ENCODE results near the gene THBS2.

Gene THBS2

DNA sequence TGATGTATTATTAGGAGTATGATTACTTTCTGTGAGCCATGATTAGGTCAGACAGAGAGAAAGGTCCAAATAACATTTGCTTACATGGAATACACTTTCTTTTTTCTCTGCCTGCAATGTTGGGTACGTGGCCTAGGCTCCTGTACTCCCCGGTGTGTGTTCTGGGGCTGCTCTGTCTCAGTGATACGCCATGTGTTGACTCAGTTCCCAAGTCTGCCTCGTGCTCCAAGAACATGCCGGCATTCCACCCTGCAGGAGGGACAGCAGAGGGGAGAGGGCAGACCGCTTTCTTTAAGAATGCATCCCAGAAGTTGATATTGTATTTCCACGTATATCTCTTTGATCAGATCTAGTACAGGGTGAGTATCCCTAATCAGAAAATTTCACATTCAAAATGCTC lies 33.3 kb upstream of the THBS2 start:
- TF ChIP-seq GATA2 (IDR thresholded peaks at IDR 0.05; ENCODE audit: low read depth, low read length) = no peak
- TF ChIP-seq GATA3 (IDR thresholded peaks at IDR 0.05; ENCODE audit: low read depth, low read length) = no peak

DNA sequence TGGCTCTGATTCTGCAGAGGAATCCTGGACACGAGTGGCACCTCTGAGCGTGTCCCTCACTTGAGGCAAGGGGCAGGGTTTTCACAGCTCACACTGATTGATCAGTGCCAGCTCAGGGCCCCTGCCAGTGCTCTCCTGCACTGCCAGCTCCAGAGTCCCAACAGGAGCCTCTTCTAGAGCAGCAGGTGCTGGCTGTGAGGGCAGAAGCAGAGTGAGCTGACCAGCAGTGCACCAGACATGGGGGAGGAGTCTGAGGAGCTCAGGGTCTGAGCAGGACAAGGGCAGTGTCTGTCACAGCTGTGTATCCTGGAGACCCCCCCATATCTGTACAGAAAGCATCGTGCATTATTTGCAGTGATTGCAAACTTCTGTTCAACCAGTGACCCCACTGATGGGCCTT lies 31.5 kb upstream of the THBS2 start:
- TF ChIP-seq GATA2 (IDR thresholded peaks at IDR 0.05; ENCODE audit: low read depth, low read length) (no peak), GATA3 (IDR thresholded peaks at IDR 0.05; ENCODE audit: low read depth, low read length) (no peak)

DNA sequence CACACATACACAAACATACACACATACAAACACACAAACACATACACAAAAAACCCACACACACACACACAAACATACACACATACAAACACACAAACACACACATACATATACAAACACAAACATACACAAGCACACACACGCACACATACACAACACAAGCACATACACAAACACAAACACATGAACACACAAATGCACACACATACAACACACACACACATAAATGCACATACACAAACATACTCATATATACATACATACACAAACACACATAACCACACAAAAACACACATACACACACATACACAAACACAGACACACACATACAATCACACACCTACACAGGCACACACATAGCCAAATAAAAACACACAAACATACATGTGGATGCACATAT lies 30.3 kb upstream of the THBS2 start:
- no peak for TF ChIP-seq GATA3 (IDR thresholded peaks at IDR 0.05; ENCODE audit: low read depth, low read length)
- no peak for TF ChIP-seq GATA2 (IDR thresholded peaks at IDR 0.05; ENCODE audit: low read depth, low read length)

DNA sequence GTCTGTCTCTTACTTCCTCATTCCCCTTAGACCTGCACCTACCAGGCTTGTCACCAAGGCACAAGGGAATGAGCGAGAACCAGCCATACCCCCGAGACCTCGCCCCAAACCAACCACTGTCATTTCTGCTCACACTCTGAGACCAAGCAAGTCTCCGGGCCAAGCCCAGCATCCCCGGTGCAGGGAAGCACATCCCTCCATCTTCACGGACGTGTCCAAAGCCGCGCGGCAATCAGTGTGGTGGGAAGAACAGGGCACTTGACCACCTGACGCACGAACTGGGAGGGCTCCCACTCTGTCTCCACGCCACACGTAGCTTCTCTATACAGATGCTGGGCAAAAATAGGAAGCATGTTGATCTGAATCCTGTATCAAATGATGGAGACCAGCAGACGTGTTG lies 28.4 kb upstream of the THBS2 start:
- TF ChIP-seq GATA3 (IDR thresholded peaks at IDR 0.05; ENCODE audit: low read depth, low read length) (no peak), GATA2 (IDR thresholded peaks at IDR 0.05; ENCODE audit: low read depth, low read length) (no peak)

DNA sequence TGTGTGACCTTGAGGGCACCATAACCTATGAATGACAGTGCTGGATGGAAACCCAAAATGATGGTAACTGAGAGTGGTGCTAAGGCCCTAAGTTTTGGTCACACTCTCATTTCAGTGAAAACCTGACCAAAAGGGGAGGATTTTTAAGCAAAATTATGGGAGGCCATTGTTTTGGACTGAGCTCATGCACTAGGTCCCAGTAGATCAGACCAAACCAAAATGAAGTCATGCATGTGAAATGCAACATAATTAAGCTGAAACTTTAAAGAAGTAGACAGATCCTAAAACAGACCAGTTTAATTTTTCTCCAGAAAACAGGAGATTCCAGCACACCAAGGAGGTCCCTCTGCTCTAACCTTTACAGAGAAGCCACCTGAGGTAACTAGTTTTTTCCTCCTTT lies 24.0 kb upstream of the THBS2 start:
- TF ChIP-seq GATA3 (IDR thresholded peaks at IDR 0.05; ENCODE audit: low read depth, low read length) (no peak), GATA2 (IDR thresholded peaks at IDR 0.05; ENCODE audit: low read depth, low read length) (no peak)

DNA sequence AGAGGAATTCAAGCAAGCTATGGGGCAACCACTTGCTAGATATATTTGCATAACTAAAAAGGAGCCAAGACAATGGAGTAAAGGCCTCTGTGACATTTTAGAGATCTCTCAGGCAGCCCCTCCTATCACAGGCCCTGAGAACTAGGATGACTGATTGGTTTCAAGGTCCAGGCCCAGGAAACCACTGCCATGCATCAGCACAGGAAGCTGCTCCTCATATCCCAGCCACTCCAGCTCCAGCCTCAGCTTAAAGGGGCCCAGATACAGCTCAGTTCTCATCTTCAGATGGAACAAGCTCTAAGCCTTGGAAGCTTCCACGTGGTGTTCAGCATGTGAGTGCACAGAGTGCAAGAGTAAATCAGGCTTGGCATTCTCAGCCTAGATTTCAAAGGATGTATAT lies 21.1 kb upstream of the THBS2 start:
- no peak for TF ChIP-seq GATA2 (IDR thresholded peaks at IDR 0.05; ENCODE audit: low read depth, low read length)
- no peak for TF ChIP-seq GATA3 (IDR thresholded peaks at IDR 0.05; ENCODE audit: low read depth, low read length)

DNA sequence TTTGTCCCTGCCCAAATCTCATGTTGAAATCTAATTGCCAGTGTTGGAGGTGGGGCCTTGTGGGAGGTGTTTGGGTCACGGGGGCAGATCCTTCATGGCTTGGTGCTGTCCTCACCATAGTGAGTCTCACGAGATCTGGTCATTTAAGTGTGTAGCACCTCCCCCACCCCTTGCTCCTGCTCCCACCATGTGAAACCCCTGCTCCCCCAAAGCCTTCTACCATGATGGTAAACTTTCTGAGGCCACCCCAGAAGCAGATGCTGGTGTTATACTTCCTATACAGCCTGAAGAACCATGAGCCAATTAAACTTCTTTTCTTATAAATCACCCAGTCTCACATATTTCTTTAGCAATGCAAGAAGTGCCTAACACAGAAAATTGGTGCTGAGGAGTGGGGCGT lies 19.9 kb upstream of the THBS2 start:
- TF ChIP-seq GATA2 (IDR thresholded peaks at IDR 0.05; ENCODE audit: low read depth, low read length) (no peak), GATA3 (IDR thresholded peaks at IDR 0.05; ENCODE audit: low read depth, low read length) (no peak)

DNA sequence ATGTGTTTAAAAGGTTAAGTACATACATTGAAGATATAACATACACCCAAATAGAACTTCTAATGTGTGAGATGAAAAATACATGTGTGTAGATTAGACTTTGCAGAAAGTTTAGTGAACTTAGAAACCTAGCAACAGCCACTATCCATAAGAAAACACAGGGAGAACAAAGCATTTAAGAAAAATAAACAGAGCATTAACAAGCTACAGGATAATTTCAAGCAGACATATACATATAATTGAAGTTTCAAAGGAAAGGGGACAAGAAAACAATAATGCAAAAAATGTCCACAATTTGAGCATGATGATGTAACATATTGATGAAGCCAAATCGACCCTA lies 18.2 kb upstream of the THBS2 start:
- TF ChIP-seq GATA3 (IDR thresholded peaks at IDR 0.05; ENCODE audit: low read depth, low read length) (no peak), GATA2 (IDR thresholded peaks at IDR 0.05; ENCODE audit: low read depth, low read length) (no peak)

DNA sequence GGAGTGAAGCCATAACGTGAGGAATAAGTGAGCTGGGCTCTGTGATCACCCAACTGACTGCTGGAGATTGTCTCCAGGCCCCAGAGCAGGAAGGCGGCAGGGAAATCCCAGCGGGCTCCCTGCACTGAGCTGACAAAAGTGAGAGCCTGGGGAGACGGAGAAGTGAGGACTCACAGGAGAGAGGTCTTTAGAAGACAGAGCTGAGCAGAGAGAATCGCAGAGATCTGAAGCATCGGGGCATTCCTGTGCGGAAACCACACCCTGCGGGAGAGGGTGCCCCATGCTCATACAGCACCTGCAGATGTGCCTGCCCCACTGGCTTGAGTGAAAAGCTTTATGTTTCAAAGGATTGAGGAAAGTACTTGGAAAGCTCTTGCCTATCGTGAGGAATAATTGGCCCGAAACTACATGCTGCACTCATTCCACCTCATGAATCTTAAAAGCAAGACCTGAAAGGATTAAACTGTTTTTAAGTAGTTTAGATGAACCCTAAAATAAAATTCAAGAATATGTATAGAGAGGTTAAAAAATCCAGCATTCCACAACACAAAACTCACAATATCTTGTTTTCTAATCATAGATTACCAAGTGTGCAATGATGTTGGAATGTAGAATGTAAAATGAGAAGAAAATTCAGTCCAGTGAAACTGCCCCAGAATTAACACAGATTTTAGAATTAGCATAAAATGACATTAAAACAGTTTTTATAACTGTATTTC lies 17.7 kb upstream of the THBS2 start:
- TF ChIP-seq GATA3 (IDR thresholded peaks at IDR 0.05; ENCODE audit: low read depth, low read length) (no peak), GATA2 (IDR thresholded peaks at IDR 0.05; ENCODE audit: low read depth, low read length) (no peak)

DNA sequence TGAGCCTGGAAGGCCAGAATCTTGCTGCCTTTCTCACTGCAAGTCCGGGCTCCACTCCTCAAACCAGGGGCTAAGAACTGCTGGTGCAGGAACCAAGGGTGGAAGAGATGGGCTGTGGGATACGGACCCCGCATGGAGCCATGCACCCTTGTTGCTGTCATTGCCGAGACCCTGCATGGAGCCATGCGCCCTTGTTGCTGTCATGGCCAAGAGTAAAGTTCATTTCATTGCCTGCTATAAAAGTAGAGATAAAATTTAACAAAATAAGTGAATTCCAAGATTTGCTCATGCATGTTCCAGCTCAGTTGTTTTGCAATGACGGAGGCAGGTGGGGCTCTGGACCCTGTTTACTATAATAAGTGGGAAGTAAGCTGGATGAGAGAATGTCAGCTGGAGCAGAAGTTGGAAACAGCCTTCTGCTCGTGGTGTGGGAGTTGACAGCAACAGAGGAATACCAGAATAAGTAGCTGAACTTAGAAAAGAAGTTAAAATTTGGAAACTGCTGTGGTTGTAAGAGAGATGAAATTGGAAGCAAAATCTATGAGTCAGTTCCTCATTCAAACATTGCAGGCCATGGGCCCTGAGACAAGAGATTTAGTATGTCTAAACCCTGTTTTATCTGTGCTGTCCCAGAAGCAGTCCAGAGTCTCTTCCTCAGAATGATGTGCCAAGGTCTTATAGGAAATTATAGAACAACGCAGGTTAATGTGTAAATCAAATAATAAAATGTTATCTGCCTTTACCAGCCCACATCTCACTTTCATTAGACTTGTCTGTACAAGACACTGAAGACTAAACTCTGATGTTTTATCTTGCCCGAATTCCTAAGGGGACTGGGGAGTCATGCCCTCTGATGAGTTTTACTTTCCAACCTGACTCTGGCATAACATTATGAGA lies 15.8 kb upstream of the THBS2 start:
- TF ChIP-seq GATA3 (IDR thresholded peaks at IDR 0.05; ENCODE audit: low read depth, low read length) = no peak
- TF ChIP-seq GATA2 (IDR thresholded peaks at IDR 0.05; ENCODE audit: low read depth, low read length) = no peak

DNA sequence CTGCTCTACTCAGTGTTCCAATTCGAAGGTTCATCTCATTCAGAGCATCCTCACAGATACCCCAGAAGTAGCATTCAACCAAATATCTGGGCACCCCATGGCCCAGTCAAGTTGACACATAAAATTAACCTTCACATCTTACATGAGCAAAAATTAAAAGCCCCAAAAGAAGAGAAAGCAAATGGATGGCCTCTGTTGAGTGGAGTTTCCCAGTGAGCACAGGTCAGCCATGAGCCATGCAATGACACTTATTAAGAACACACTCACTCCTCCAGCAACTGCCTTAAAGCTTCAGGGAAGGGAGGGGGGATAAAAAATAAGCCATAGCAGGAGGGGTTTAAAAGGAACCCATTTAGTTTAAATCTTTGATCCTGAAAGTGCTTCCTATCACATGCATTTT lies 14.6 kb upstream of the THBS2 start:
- TF ChIP-seq GATA3 (IDR thresholded peaks at IDR 0.05; ENCODE audit: low read depth, low read length) (no peak), GATA2 (IDR thresholded peaks at IDR 0.05; ENCODE audit: low read depth, low read length) (no peak)

DNA sequence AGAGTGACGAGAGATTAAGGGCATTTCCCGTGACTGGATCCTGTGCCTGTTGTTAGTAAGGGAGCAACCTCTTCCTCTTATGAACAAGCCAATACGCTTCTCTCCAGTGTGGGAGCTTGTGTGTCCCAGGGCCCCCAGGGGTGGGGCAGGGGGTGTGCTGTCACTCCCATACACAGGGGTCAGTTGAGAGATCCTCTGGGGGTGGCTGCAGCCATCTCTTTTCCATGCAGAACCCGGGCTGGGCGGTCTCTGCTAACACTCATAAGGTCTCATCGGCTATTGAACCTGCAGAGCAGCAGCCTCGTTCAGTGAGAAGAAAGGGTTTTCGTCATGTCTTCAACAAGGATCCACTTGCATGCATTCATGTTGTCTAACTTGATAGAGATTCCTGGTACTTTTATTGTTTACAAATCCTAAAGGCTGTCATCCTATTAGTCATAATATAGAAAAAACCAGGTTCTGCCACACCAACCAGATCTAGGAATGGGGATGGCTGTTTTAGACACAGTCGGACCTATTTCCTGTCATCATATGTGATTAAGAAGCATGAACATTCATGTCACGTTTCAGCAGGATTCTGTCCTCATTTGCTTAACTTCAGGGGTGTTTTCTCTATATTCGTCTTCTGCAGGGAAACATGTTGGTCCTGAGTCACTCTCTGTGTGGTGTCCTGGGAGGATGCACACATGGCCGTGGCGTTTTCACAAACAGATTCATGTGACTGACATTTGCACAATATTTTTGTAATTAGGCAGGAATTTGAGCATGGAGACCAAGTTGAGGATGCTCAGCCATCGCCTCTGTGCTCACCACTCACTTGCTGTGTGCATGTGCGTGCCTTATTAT lies 13.3 kb upstream of the THBS2 start:
- TF ChIP-seq GATA2 (IDR thresholded peaks at IDR 0.05; ENCODE audit: low read depth, low read length) = no peak
- TF ChIP-seq GATA3 (IDR thresholded peaks at IDR 0.05; ENCODE audit: low read depth, low read length) = no peak

DNA sequence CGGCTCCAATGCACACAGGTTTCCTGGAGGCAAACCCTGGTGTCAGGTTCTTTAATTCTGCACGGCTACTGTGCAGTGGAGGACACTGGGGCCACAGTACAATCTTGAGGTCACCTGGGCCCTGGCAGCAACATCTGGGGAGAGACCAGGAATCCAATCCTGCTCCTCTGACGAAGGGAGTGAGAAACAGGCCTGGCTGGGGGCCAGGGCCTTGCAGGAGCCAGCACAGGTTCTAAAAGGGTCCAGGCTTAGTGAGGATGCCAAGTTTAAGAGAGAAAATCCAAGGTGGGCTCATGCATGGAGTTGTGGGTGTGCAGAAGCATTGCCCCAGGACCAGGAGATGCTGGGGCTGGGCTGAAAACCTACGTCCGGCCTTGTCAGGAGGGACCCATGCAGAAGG lies 12.6 kb upstream of the THBS2 start:
- TF ChIP-seq GATA3 (IDR thresholded peaks at IDR 0.05; ENCODE audit: low read depth, low read length) = no peak
- no peak for TF ChIP-seq GATA2 (IDR thresholded peaks at IDR 0.05; ENCODE audit: low read depth, low read length)

DNA sequence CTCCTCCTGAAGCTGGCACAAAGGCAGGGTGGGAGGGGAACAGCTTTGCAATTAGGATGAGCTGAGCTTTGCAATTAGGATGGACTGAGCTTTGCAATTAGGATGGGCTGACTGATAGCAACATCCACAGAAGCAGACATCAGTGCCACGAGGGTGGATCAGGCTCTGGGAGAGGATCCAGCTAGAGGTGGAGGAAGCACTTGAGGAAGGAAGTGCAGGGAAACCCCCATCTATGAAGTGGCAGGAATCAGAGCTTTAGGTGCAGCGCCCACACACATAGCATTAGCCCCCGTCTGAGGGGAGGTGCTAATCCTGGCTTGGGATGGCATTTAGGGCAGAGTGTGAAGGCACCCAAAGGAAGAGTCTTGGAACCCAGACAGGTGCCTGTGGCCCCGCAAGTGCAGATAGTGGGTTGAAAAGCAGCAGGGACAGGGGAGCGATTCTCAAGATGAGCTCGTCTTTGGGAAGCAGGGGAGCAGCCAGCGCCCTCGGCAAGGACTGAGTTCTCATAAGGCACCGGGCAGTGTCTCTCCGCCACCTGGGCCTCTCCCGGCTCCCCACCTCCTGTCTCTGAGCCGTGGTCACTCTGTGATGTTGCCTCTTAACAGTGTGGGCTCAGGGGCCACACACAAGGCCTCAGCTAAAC lies 12.0 kb upstream of the THBS2 start:
- TF ChIP-seq GATA2 (IDR thresholded peaks at IDR 0.05; ENCODE audit: low read depth, low read length) (no peak), GATA3 (IDR thresholded peaks at IDR 0.05; ENCODE audit: low read depth, low read length) (no peak)

All from SH-SY5Y (cell line).